ENCODE measurements around the gene QPRT.

QPRT gene

GRCh38 chr16:29644973-29645693 is 33.8 kb upstream of the QPRT start:
- no peak for DNase-seq (ENCODE audit: extremely low spot score)
- ChIA-PET CTCF (interaction anchor here (0.8 kb wide), 1 partner anchor 953 kb away, joined by 5 read pairs; no protein-coding TSS in a partner anchor), POLR2A (no interaction called here)
- TF ChIP-seq FOXK2 (IDR thresholded peaks at IDR 0.05) (no peak), PKNOX1 (IDR thresholded peaks at IDR 0.05) (no peak), FOXM1 (IDR thresholded peaks at IDR 0.05; ENCODE audit: borderline replicate concordance) (no peak), L3MBTL2 (conservative IDR thresholded peaks at IDR 0.05) (no peak), CTBP1 (IDR thresholded peaks at IDR 0.05; ENCODE audit: borderline replicate concordance) (no peak), HDGF (IDR thresholded peaks at IDR 0.05; ENCODE audit: borderline replicate concordance) (no peak), ARNT (IDR thresholded peaks at IDR 0.05) (no peak), NFRKB (IDR thresholded peaks at IDR 0.05) (no peak), TARDBP (IDR thresholded peaks at IDR 0.05) (no peak), LEF1 (IDR thresholded peaks at IDR 0.05; ENCODE audit: borderline replicate concordance) (no peak), SUZ12 (IDR thresholded peaks at IDR 0.05) (no peak), ELF4 (IDR thresholded peaks at IDR 0.05) (no peak), FOXA1 (IDR thresholded peaks at IDR 0.05) (no peak), BHLHE40 (IDR thresholded peaks at IDR 0.05; ENCODE audit: borderline replicate concordance) (no peak), SP1 (IDR thresholded peaks at IDR 0.05) (no peak), ZNF384 (IDR thresholded peaks at IDR 0.05) (no peak)

- no peak for TF ChIP-seq FOXM1 (IDR thresholded peaks at IDR 0.05; ENCODE audit: borderline replicate concordance)
- TF ChIP-seq FOXK2 (IDR thresholded peaks at IDR 0.05): no peak
- TF ChIP-seq ELF4 (IDR thresholded peaks at IDR 0.05): no peak
- no peak for TF ChIP-seq LEF1 (IDR thresholded peaks at IDR 0.05; ENCODE audit: borderline replicate concordance)
- POLR2A ChIA-PET: no interaction called here
- DNase-seq (ENCODE audit: extremely low spot score): peak; percentile 57
- CTCF ChIA-PET: interaction anchor here (0.8 kb wide), 1 partner anchor 953 kb away, joined by 5 read pairs; no protein-coding TSS in a partner anchor
Measured at GRCh38 chr16:29645694-29646187, 33.2 kb upstream of the QPRT start.

DNA sequence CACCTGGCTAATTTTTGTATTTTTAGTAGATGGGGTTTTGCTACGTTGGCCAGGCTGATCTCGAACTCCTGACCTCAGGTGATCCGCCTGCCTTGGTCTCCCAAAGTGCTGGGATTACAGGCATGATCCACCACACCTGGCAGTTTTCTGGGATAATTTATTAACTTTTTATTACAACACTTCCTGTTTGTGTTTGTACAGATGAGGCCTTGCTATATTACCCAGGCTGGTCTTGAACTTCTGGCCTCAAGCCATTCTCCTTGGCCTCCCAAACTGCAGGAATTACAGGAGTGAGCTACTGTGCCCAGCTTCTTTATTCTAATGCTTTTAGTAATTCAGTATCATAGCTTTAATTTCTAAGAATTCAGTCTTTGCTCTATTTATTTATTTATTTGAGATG is 32.0 kb upstream of the QPRT start:
- no peak for DNase-seq (ENCODE audit: extremely low spot score)
- POLR2A ChIA-PET: no interaction called here
- TF ChIP-seq ARNT (IDR thresholded peaks at IDR 0.05) (no peak), FOXK2 (IDR thresholded peaks at IDR 0.05) (no peak), SP1 (IDR thresholded peaks at IDR 0.05) (no peak), LEF1 (IDR thresholded peaks at IDR 0.05; ENCODE audit: borderline replicate concordance) (no peak), ELF4 (IDR thresholded peaks at IDR 0.05) (no peak), FOXM1 (IDR thresholded peaks at IDR 0.05; ENCODE audit: borderline replicate concordance) (no peak), FOXA1 (IDR thresholded peaks at IDR 0.05) (no peak), CTBP1 (IDR thresholded peaks at IDR 0.05; ENCODE audit: borderline replicate concordance) (no peak), L3MBTL2 (conservative IDR thresholded peaks at IDR 0.05) (no peak), BHLHE40 (IDR thresholded peaks at IDR 0.05; ENCODE audit: borderline replicate concordance) (no peak), PKNOX1 (IDR thresholded peaks at IDR 0.05) (no peak), TARDBP (IDR thresholded peaks at IDR 0.05) (no peak), ZNF384 (IDR thresholded peaks at IDR 0.05) (no peak), HDGF (IDR thresholded peaks at IDR 0.05; ENCODE audit: borderline replicate concordance) (no peak), NFRKB (IDR thresholded peaks at IDR 0.05) (no peak), SUZ12 (IDR thresholded peaks at IDR 0.05) (no peak)
- CTCF ChIA-PET: no interaction called here

DNA sequence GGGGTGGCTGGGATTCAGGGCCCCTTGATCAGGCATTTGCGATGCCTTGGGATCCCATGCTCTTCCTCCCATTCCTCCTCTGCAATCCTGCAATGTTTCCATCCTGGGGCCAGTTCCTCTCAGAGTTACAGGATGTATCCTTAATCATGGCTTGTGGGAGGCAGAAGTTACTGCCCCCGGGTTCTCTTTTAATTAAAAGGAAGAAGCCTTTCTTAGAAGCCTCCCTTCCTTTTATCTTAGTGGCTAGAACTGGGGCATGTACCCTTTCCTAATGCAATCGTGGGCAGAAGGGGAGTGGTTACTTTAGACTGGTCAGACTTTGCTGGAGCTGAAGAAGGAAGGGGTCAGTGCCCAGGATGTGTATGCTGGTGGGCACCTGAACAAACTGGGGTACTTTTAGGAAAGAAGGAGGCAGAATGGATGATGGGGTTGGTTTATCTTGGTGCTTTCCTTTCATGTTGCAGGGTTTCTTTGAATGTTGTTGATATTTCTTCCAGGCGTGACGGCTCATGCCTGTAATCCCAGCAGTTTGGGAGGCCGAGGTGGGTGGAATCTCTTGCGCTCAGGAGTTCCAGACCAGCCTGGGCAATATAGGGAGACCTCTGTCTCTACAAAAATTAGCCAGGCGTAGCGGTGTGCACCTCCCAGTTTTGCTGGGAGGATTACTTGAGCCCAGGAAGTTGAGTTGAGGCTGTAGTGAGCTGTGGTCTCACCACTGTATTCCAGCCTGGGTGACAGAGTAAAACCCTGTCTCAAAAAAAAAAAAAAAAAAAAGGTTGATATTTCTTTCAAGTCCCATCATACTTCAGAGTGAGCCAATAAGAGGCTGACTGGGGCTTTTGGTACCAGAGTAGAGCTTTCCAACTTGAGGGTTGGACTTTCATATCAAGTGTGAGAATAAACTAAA is 29.1 kb upstream of the QPRT start:
- CTCF ChIA-PET: no interaction called here
- no peak for TF ChIP-seq PKNOX1 (IDR thresholded peaks at IDR 0.05)
- no peak for TF ChIP-seq TARDBP (IDR thresholded peaks at IDR 0.05)
- no peak for TF ChIP-seq ZNF384 (IDR thresholded peaks at IDR 0.05)
- no peak for TF ChIP-seq FOXA1 (IDR thresholded peaks at IDR 0.05)
- TF ChIP-seq HDGF (IDR thresholded peaks at IDR 0.05; ENCODE audit: borderline replicate concordance): no peak
- TF ChIP-seq NFRKB (IDR thresholded peaks at IDR 0.05): no peak
- TF ChIP-seq FOXM1 (IDR thresholded peaks at IDR 0.05; ENCODE audit: borderline replicate concordance): no peak
- no peak for TF ChIP-seq CTBP1 (IDR thresholded peaks at IDR 0.05; ENCODE audit: borderline replicate concordance)
- no peak for TF ChIP-seq SP1 (IDR thresholded peaks at IDR 0.05)
- no peak for TF ChIP-seq BHLHE40 (IDR thresholded peaks at IDR 0.05; ENCODE audit: borderline replicate concordance)
- no peak for TF ChIP-seq ELF4 (IDR thresholded peaks at IDR 0.05)
- TF ChIP-seq FOXK2 (IDR thresholded peaks at IDR 0.05): no peak
- TF ChIP-seq L3MBTL2 (conservative IDR thresholded peaks at IDR 0.05): no peak
- POLR2A ChIA-PET: no interaction called here
- no peak for DNase-seq (ENCODE audit: extremely low spot score)

DNA sequence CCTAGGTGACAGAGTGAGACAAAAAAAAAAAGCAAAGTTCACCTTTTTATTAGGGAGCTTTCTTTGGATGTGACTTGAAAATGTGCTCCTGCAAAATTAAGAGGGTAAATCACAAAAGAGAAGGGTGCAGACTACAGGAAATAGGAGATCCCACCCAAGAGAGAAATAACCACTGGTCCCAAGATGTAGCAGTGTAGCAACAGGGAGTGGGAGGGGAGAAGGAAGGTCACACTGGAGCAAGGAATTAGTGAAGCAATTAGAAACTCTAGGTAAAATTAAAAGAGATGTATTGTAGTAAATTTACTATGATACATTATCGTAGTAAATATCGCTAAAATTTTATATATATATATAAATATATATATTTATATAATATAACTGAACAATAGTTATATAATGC is 28.2 kb upstream of the QPRT start:
- POLR2A ChIA-PET: no interaction called here
- TF ChIP-seq TARDBP (IDR thresholded peaks at IDR 0.05): no peak
- no peak for TF ChIP-seq SUZ12 (IDR thresholded peaks at IDR 0.05)
- no peak for TF ChIP-seq NFRKB (IDR thresholded peaks at IDR 0.05)
- TF ChIP-seq FOXA1 (IDR thresholded peaks at IDR 0.05): no peak
- TF ChIP-seq ELF4 (IDR thresholded peaks at IDR 0.05): no peak
- TF ChIP-seq LEF1 (IDR thresholded peaks at IDR 0.05; ENCODE audit: borderline replicate concordance): no peak
- no peak for TF ChIP-seq FOXM1 (IDR thresholded peaks at IDR 0.05; ENCODE audit: borderline replicate concordance)
- TF ChIP-seq BHLHE40 (IDR thresholded peaks at IDR 0.05; ENCODE audit: borderline replicate concordance): no peak
- TF ChIP-seq SP1 (IDR thresholded peaks at IDR 0.05): no peak
- no peak for TF ChIP-seq ZNF384 (IDR thresholded peaks at IDR 0.05)
- DNase-seq (ENCODE audit: extremely low spot score): no peak
- CTCF ChIA-PET: no interaction called here
